HepG2 (cell line): ENCODE measurements around the gene SLC25A10. TPM values are rescaled to one million over a fixed set of nuclear protein-coding genes. Genes with fewer than 3 reads are reported as not detected.

ENCODE experiments used
- BRCA1 ChIP-seq: sonication (generic); formaldehyde crosslinking; IDR thresholded peaks from 2 replicates; pipeline ENCODE4 v1.4.0; 2020; ENCODE audit warnings: missing genetic modification reagents
- MIER3 ChIP-seq: IDR thresholded peaks from 2 replicates; pipeline ENCODE4 v1.6.1; 2016; ENCODE audit warnings: missing compliant biosample characterization, borderline replicate concordance
- RBFOX2 ChIP-seq: fragments of 200-400 bp; formaldehyde crosslinking; IDR thresholded peaks from 2 replicates; pipeline ENCODE4 v1.6.1; 2017; ENCODE audit warnings: low read depth, mild to moderate bottlenecking, low read length
- SIN3A ChIP-seq: IDR thresholded peaks from 2 replicates; pipeline ENCODE4 v1.6.1; 2011; ENCODE audit warnings: low read depth, mild to moderate bottlenecking, control low read depth, low read length, borderline replicate concordance
- SSRP1 ChIP-seq: IDR thresholded peaks from 2 replicates; pipeline ENCODE4 v1.6.1; 2016; ENCODE audit warnings: control low read depth
- SUZ12 ChIP-seq: fragments of 150-350 bp; IDR thresholded peaks from 2 replicates; pipeline ENCODE4 v1.6.1; 2014; ENCODE audit warnings: low read depth, low read length
- ZNF329 ChIP-seq: sonication (generic); formaldehyde crosslinking; IDR thresholded peaks from 2 replicates; pipeline ENCODE4 v1.9.0; 2021; ENCODE audit warnings: low read depth, mild to moderate bottlenecking, missing genetic modification reagents
- ZNF431 ChIP-seq: sonication (generic); formaldehyde crosslinking; IDR thresholded peaks from 2 replicates; pipeline ENCODE4 v1.9.0; 2022; ENCODE audit warnings: missing genetic modification reagents, low read depth, mild to moderate bottlenecking, borderline replicate concordance
- ZNF563 ChIP-seq: sonication (generic); formaldehyde crosslinking; IDR thresholded peaks from 2 replicates; pipeline ENCODE4 v1.8.0; 2022; ENCODE audit warnings: mild to moderate bottlenecking, moderate library complexity, missing genetic modification reagents
- ZNF614 ChIP-seq: IDR thresholded peaks from 2 replicates; pipeline ENCODE4 v1.6.1; 2018; ENCODE audit warnings: missing biosample characterization, missing genetic modification reagents, inconsistent platforms, borderline replicate concordance
- ZNF674 ChIP-seq: sonication (generic); formaldehyde crosslinking; IDR thresholded peaks from 2 replicates; pipeline ENCODE4 v1.5.0; 2020; ENCODE audit warnings: low read depth, mild to moderate bottlenecking, missing genetic modification reagents
- ZNF7 ChIP-seq: IDR thresholded peaks from 2 replicates; pipeline ENCODE4 v1.6.1; 2016; ENCODE audit warnings: missing biosample characterization, missing genetic modification reagents
- ZSCAN12 ChIP-seq: sonication (generic); formaldehyde crosslinking; IDR thresholded peaks from 2 replicates; pipeline ENCODE4 v1.9.0; 2021; ENCODE audit warnings: mild to moderate bottlenecking, missing genetic modification reagents
- polyA plus RNA-seq, 8 experiments: library from polyadenylated mRNA; depleted of rRNA in 3 of 8; stranded (reverse) in 7 of 8; unstranded in 1 of 8; fragments of >200 nt; fragmentation: Illumina TruSeq in 4 of 8; extraction: Trizol in 4 of 8; gene quantifications; 2 replicates each; pipeline versions ENCODE4 v1.2.1 to v1.2.3, GENCODE V29; 2011 to 2016; ENCODE audit warnings: low read depth in 4 of 8, missing spikeins in 1 of 8, mixed read lengths in 1 of 8; ENCODE audit not compliant: insufficient read depth in 1 of 8
- total RNA-seq, 5 experiments: library from RNA; depleted of rRNA; stranded (reverse); fragments of >200 nt; fragmentation: Illumina TruSeq; extraction: Trizol; gene quantifications; 2 replicates each; pipeline ENCODE4 v1.2.3, GENCODE V29; 2016; ENCODE audit warnings: low read depth in 1 of 5
- TF ChIP-seq, protein P1 (sequence below): sonication (generic); formaldehyde crosslinking; IDR thresholded peaks from 2 replicates; pipeline ENCODE4 v1.5.0; 2020; ENCODE audit warnings: missing genetic modification reagents
- TF ChIP-seq, protein P2 (sequence below): sonication (generic); formaldehyde crosslinking; conservative IDR thresholded peaks from 2 replicates; pipeline ENCODE4 v1.4.0; 2020; ENCODE audit warnings: missing genetic modification reagents
- TF ChIP-seq, protein P3 (sequence below), 2 experiments: sonication (generic) in 1 of 2; formaldehyde crosslinking in 1 of 2; IDR thresholded peaks; 2 replicates each; pipeline versions ENCODE4 v1.4.0 to v1.6.1; 2016 to 2020; ENCODE audit warnings: borderline replicate concordance in 1 of 2, low read depth in 1 of 2, mild to moderate bottlenecking in 1 of 2, missing genetic modification reagents in 1 of 2
- TF ChIP-seq, protein P4 (sequence below): sonication (generic); formaldehyde crosslinking; IDR thresholded peaks from 2 replicates; pipeline ENCODE4 v1.5.0; 2020; ENCODE audit warnings: mild to moderate bottlenecking, missing genetic modification reagents

SLC25A10 gene
- total and polyA plus RNA-seq, 2 of the 13 experiments (the other 11 are each of a cell fraction or from before 2014, with no cell fraction given), result 46.5 to 140 TPM

DNA sequence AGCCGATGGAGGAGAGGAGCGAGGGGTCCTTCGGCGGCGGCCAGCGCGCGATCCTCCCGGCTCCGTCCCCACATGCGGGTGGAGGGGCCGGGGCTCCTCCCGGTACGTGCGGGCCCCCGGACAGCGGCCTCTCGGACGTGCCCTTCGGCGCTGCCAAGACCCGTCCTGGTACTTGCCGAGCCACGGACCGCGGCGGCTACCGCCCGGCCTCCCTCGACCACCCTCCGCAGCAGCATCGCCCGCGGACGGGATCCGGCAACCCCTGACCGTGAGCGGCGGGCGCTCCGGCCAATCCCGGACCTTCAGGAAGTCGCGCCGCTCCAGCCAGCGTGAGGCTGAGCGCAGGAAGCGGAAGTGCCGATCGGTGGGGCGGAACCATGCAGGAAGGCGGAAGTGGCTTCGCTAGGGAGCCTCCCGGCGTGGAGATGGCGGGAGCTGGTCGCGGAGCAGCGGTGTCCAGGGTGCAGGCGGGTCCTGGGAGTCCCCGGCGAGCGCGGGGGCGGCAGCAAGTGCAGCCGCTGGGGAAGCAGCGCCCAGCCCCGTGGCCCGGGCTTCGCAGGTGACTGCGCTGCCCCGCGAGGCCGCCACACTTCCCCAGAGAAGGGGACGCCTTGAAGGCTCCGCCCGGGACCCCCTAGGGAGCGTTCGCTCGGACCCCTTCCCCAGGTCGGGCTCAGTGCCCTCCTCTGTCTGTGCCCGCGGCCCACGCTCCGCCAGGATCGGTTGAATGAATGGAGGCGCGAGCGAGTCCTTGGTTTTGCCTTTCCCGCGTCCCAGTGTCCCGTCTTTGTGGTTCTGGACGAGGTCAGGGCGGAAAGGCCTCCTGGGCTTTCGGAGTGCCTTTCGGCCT is 45.5 kb upstream of the SLC25A10 start, which contains the start of the genes CCDC137 and OXLD1 (continued):
- TF ChIP-seq ZNF329, result peak; percentile 57; the same call in 1 of the 2 replicates
- 0 out of 2 replicates have a peak, but pooled peaks have one; percentile 43 for TF ChIP-seq ZSCAN12
- no peak for TF ChIP-seq ZNF431 (CRISPR knock-in tag)
- TF ChIP-seq, protein P1, sequence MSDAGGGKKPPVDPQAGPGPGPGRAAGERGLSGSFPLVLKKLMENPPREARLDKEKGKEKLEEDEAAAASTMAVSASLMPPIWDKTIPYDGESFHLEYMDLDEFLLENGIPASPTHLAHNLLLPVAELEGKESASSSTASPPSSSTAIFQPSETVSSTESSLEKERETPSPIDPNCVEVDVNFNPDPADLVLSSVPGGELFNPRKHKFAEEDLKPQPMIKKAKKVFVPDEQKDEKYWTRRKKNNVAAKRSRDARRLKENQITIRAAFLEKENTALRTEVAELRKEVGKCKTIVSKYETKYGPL (CRISPR knock-in tag), result peak; percentile 55
- peak; percentile 72 for TF ChIP-seq ZNF563 (CRISPR knock-in tag)
- peak; percentile 89; the same call in 1 of the 2 replicates for TF ChIP-seq ZNF614 (CRISPR knock-in tag)
- peak; percentile 99 for TF ChIP-seq RBFOX2
- TF ChIP-seq, protein P2, sequence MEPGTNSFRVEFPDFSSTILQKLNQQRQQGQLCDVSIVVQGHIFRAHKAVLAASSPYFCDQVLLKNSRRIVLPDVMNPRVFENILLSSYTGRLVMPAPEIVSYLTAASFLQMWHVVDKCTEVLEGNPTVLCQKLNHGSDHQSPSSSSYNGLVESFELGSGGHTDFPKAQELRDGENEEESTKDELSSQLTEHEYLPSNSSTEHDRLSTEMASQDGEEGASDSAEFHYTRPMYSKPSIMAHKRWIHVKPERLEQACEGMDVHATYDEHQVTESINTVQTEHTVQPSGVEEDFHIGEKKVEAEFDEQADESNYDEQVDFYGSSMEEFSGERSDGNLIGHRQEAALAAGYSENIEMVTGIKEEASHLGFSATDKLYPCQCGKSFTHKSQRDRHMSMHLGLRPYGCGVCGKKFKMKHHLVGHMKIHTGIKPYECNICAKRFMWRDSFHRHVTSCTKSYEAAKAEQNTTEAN (CRISPR knock-in tag), result peak; percentile 65; the same call in 1 of the 2 replicates
- TF ChIP-seq ZNF674 (CRISPR knock-in tag), result no peak; the same call in 1 of the 2 replicates
- TF ChIP-seq, protein P3, sequence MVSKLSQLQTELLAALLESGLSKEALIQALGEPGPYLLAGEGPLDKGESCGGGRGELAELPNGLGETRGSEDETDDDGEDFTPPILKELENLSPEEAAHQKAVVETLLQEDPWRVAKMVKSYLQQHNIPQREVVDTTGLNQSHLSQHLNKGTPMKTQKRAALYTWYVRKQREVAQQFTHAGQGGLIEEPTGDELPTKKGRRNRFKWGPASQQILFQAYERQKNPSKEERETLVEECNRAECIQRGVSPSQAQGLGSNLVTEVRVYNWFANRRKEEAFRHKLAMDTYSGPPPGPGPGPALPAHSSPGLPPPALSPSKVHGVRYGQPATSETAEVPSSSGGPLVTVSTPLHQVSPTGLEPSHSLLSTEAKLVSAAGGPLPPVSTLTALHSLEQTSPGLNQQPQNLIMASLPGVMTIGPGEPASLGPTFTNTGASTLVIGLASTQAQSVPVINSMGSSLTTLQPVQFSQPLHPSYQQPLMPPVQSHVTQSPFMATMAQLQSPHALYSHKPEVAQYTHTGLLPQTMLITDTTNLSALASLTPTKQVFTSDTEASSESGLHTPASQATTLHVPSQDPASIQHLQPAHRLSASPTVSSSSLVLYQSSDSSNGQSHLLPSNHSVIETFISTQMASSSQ (IDR thresholded peaks at IDR 0.05; ENCODE audit: low read depth), result no peak
- TF ChIP-seq, protein P3 (CRISPR knock-in tag; IDR thresholded peaks at IDR 0.05; ENCODE audit: borderline replicate concordance), result peak; percentile 53; the same call in 1 of the 2 replicates
- TF ChIP-seq BRCA1, result peak; percentile 55; the same call in 1 of the 2 replicates
- no peak for TF ChIP-seq ZNF7 (CRISPR knock-in tag)
- peak; percentile 85; the same call in 1 of the 2 replicates for TF ChIP-seq MIER3 (CRISPR knock-in tag)
- peak; percentile 98 for TF ChIP-seq SIN3A
- TF ChIP-seq, protein P4, sequence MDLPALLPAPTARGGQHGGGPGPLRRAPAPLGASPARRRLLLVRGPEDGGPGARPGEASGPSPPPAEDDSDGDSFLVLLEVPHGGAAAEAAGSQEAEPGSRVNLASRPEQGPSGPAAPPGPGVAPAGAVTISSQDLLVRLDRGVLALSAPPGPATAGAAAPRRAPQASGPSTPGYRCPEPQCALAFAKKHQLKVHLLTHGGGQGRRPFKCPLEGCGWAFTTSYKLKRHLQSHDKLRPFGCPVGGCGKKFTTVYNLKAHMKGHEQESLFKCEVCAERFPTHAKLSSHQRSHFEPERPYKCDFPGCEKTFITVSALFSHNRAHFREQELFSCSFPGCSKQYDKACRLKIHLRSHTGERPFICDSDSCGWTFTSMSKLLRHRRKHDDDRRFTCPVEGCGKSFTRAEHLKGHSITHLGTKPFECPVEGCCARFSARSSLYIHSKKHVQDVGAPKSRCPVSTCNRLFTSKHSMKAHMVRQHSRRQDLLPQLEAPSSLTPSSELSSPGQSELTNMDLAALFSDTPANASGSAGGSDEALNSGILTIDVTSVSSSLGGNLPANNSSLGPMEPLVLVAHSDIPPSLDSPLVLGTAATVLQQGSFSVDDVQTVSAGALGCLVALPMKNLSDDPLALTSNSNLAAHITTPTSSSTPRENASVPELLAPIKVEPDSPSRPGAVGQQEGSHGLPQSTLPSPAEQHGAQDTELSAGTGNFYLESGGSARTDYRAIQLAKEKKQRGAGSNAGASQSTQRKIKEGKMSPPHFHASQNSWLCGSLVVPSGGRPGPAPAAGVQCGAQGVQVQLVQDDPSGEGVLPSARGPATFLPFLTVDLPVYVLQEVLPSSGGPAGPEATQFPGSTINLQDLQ (CRISPR knock-in tag), result no peak
- no peak for TF ChIP-seq SUZ12
- no peak for TF ChIP-seq SSRP1 (CRISPR knock-in tag)
